ENCODE data around the gene RBM6.
A peak's percentile ranks its signal among the peaks of the same experiment; 100 is the strongest.

DNA sequence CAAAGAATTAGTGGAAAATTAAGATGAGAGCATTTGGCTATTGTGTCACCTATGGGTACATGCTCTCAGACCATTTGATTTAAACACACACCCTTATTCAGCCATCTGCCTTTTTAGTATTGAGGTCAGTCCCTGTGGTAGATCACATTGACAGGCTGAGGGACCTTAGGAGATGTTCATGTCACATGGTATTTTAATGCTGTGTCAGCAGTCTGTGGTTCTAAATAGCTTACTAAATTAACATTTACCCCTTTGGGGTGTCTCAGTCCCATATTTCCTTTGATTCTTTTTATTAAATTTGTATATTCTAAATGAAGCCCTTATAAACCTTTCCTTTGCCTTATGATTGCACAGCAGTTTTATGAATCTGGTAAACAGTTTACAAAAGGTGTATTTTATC lies 151.0 kb downstream of the RBM6 start:
- TF ChIP-seq, protein P1, sequence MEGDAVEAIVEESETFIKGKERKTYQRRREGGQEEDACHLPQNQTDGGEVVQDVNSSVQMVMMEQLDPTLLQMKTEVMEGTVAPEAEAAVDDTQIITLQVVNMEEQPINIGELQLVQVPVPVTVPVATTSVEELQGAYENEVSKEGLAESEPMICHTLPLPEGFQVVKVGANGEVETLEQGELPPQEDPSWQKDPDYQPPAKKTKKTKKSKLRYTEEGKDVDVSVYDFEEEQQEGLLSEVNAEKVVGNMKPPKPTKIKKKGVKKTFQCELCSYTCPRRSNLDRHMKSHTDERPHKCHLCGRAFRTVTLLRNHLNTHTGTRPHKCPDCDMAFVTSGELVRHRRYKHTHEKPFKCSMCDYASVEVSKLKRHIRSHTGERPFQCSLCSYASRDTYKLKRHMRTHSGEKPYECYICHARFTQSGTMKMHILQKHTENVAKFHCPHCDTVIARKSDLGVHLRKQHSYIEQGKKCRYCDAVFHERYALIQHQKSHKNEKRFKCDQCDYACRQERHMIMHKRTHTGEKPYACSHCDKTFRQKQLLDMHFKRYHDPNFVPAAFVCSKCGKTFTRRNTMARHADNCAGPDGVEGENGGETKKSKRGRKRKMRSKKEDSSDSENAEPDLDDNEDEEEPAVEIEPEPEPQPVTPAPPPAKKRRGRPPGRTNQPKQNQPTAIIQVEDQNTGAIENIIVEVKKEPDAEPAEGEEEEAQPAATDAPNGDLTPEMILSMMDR (conservative IDR thresholded peaks at IDR 0.05; ENCODE audit: low read depth, low read length): no peak
- TF ChIP-seq BHLHE40 (IDR thresholded peaks at IDR 0.05; ENCODE audit: low read depth, low read length) (no peak), SMC3 (IDR thresholded peaks at IDR 0.05; ENCODE audit: low read depth, low read length) (no peak), MXI1 (IDR thresholded peaks at IDR 0.05; ENCODE audit: borderline replicate concordance, low read depth, low read length) (no peak), POLR2A (IDR thresholded peaks at IDR 0.05; ENCODE audit: low read depth, low read length) (no peak), RAD21 (IDR thresholded peaks at IDR 0.05; ENCODE audit: low read length) (no peak), FOS (IDR thresholded peaks at IDR 0.05; ENCODE audit: low read depth, low read length) (no peak), CEBPB (IDR thresholded peaks at IDR 0.05; ENCODE audit: low read depth, low read length) (no peak), MAFK (IDR thresholded peaks at IDR 0.05; ENCODE audit: low read depth, low read length) (peak; percentile 99)
- TF ChIP-seq, protein P2, sequence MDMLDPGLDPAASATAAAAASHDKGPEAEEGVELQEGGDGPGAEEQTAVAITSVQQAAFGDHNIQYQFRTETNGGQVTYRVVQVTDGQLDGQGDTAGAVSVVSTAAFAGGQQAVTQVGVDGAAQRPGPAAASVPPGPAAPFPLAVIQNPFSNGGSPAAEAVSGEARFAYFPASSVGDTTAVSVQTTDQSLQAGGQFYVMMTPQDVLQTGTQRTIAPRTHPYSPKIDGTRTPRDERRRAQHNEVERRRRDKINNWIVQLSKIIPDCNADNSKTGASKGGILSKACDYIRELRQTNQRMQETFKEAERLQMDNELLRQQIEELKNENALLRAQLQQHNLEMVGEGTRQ (IDR thresholded peaks at IDR 0.05; ENCODE audit: low read depth, low read length): no peak
